Measurements from ENCODE around the gene PCSK5. TPM values are rescaled to one million over a fixed set of nuclear protein-coding genes. Genes with fewer than 3 reads are reported as not detected.
"Not testable (repeated sequence)": the region's sequence is repeated elsewhere in the genome, so short reads cannot be mapped to it uniquely, and the experiment has no call there.

The PCSK5 gene
- total and polyA plus RNA-seq, 5 donors, result 2.6 to 7.6 (median 5.6) TPM

GRCh38 chr9:76352026-76352620 is 461.6 kb downstream of the PCSK5 start:
- DNase-seq (no peak), ATAC-seq (no peak)
- 70% methylated on average over 4 of the region's 4 CpGs for WGBS
- intact Hi-C loops (cut with DNase I), result no loop called here
- Histone ChIP-seq H3K27me3 (ENCODE audit: control insufficient read depth, insufficient read depth) (no peaks in the 10 kb centered on the region), H3K4me3 (ENCODE audit: low read length) (no peak overlapping the region), H3K4me1 (ENCODE audit: control insufficient read depth, insufficient read depth, low read length) (no peaks in the 10 kb centered on the region), H3K27ac (ENCODE audit: low read length) (no peak overlapping the region), H3K9me3 (ENCODE audit: control insufficient read depth, low read length) (no peaks in the 10 kb centered on the region)

- intact Hi-C loops (cut with DNase I), result no loop called here
- DNase-seq (no peak), ATAC-seq (no peak)
- Histone ChIP-seq H3K27ac (ENCODE audit: low read length) (no peak overlapping the region), H3K4me1 (ENCODE audit: control insufficient read depth, insufficient read depth, low read length) (no peaks in the 10 kb centered on the region), H3K4me3 (ENCODE audit: low read length) (no peak overlapping the region), H3K9me3 (ENCODE audit: control insufficient read depth, low read length) (no peaks in the 10 kb centered on the region), H3K27me3 (ENCODE audit: control insufficient read depth, insufficient read depth) (no peaks in the 10 kb centered on the region)
- 67% methylated on average over 5 of the region's 5 CpGs for WGBS
Observed at GRCh38 chr9:76353280-76353679, 462.8 kb downstream of the PCSK5 start.

GRCh38 chr9:76354221-76354620 is 463.7 kb downstream of the PCSK5 start:
- ATAC-seq (no peak), DNase-seq (no peak)
- H3K4me3 ChIP-seq (ENCODE audit: low read length), result no peak overlapping the region
- no peak overlapping the region for H3K27ac ChIP-seq (ENCODE audit: low read length)
- intact Hi-C loops (cut with DNase I), result no loop called here
- 78% methylated on average over 3 of the region's 3 CpGs for WGBS
- H3K9me3 ChIP-seq (ENCODE audit: control insufficient read depth, low read length), result no peaks in the 10 kb centered on the region
- no peaks in the 10 kb centered on the region for H3K4me1 ChIP-seq (ENCODE audit: control insufficient read depth, insufficient read depth, low read length)
- no peaks in the 10 kb centered on the region for H3K27me3 ChIP-seq (ENCODE audit: control insufficient read depth, insufficient read depth)

- 84% methylated on average over 6 of the region's 6 CpGs for WGBS
- H3K4me3 ChIP-seq (ENCODE audit: low read length), result no peak overlapping the region
- H3K9me3 ChIP-seq (ENCODE audit: control insufficient read depth, low read length), result no peaks in the 10 kb centered on the region
- intact Hi-C loops (cut with DNase I), result no loop called here
- ATAC-seq (no peak), DNase-seq (no peak)
- H3K4me1 ChIP-seq (ENCODE audit: control insufficient read depth, insufficient read depth, low read length), result no peaks in the 10 kb centered on the region
- H3K27ac ChIP-seq (ENCODE audit: low read length), result no peak overlapping the region
- no peaks in the 10 kb centered on the region for H3K27me3 ChIP-seq (ENCODE audit: control insufficient read depth, insufficient read depth)
Observed at GRCh38 chr9:76355886-76356285, 465.4 kb downstream of the PCSK5 start.

GRCh38 chr9:76357555-76357954 is 467.1 kb downstream of the PCSK5 start:
- 61% methylated on average over 1 of the region's 1 CpG for WGBS
- no peak overlapping the region for H3K4me3 ChIP-seq (ENCODE audit: low read length)
- intact Hi-C loops (cut with DNase I), result no loop called here
- H3K4me1 ChIP-seq (ENCODE audit: control insufficient read depth, insufficient read depth, low read length), result no peaks in the 10 kb centered on the region
- ATAC-seq (no peak), DNase-seq (no peak)
- H3K9me3 ChIP-seq (ENCODE audit: control insufficient read depth, low read length), result no peaks in the 10 kb centered on the region
- H3K27ac ChIP-seq (ENCODE audit: low read length), result no peak overlapping the region
- H3K27me3 ChIP-seq (ENCODE audit: control insufficient read depth, insufficient read depth), result no peaks in the 10 kb centered on the region

- Histone ChIP-seq H3K27me3 (ENCODE audit: control insufficient read depth, insufficient read depth) (no peaks in the 10 kb centered on the region), H3K9me3 (ENCODE audit: control insufficient read depth, low read length) (no peaks in the 10 kb centered on the region), H3K27ac (ENCODE audit: low read length) (no peak overlapping the region), H3K4me1 (ENCODE audit: control insufficient read depth, insufficient read depth, low read length) (no peaks in the 10 kb centered on the region), H3K4me3 (ENCODE audit: low read length) (no peak overlapping the region)
- 93% methylated on average over 10 of the region's 10 CpGs for WGBS
- DNase-seq (no peak), ATAC-seq (no peak)
- intact Hi-C loops (cut with DNase I), result no loop called here
Observed at GRCh38 chr9:76358628-76359280, 468.3 kb downstream of the PCSK5 start.

- no peaks in the 10 kb centered on the region for H3K27me3 ChIP-seq (ENCODE audit: control insufficient read depth, insufficient read depth)
- intact Hi-C loops (cut with DNase I), result no loop called here
- DNase-seq, result no peak
- no peaks in the 10 kb centered on the region for H3K4me1 ChIP-seq (ENCODE audit: control insufficient read depth, insufficient read depth, low read length)
- no peak overlapping the region for H3K27ac ChIP-seq (ENCODE audit: low read length)
- WGBS, result 76% methylated on average over 4 of the region's 4 CpGs
- no peak for ATAC-seq
- no peaks in the 10 kb centered on the region for H3K9me3 ChIP-seq (ENCODE audit: control insufficient read depth, low read length)
- H3K4me3 ChIP-seq (ENCODE audit: low read length), result no peak overlapping the region
Observed at GRCh38 chr9:76359365-76359764, 468.9 kb downstream of the PCSK5 start.

- no peaks in the 10 kb centered on the region for H3K27me3 ChIP-seq (ENCODE audit: control insufficient read depth, insufficient read depth)
- DNase-seq (no peak), ATAC-seq (no peak)
- 77% methylated on average over 2 of the region's 2 CpGs for WGBS
- no peaks in the 10 kb centered on the region for H3K9me3 ChIP-seq (ENCODE audit: control insufficient read depth, low read length)
- no peaks in the 10 kb centered on the region for H3K4me1 ChIP-seq (ENCODE audit: control insufficient read depth, insufficient read depth, low read length)
- H3K4me3 ChIP-seq (ENCODE audit: low read length), result no peak overlapping the region
- no peak overlapping the region for H3K27ac ChIP-seq (ENCODE audit: low read length)
- intact Hi-C loops (cut with DNase I), result no loop called here
Observed at GRCh38 chr9:76359766-76360165, 469.3 kb downstream of the PCSK5 start.

- 80% methylated on average over 16 of the region's 16 CpGs for WGBS
- H3K27ac ChIP-seq (ENCODE audit: low read length); H3K27me3 ChIP-seq (ENCODE audit: control insufficient read depth, insufficient read depth); H3K4me1 ChIP-seq (ENCODE audit: control insufficient read depth, insufficient read depth, low read length); H3K9me3 ChIP-seq (ENCODE audit: control insufficient read depth, low read length); H3K4me3 ChIP-seq (ENCODE audit: low read length); DNase-seq; ATAC-seq; intact Hi-C loops (cut with DNase I): not testable (repeated sequence)
Observed at GRCh38 chr9:76362332-76363031, 472.0 kb downstream of the PCSK5 start.

GRCh38 chr9:76363032-76363395 is 472.5 kb downstream of the PCSK5 start:
- no peaks in the 10 kb centered on the region for H3K4me1 ChIP-seq (ENCODE audit: control insufficient read depth, insufficient read depth, low read length)
- 85% methylated on average over 3 of the region's 3 CpGs for WGBS
- intact Hi-C loops (cut with DNase I), result no loop called here
- no peaks in the 10 kb centered on the region for H3K9me3 ChIP-seq (ENCODE audit: control insufficient read depth, low read length)
- no peak overlapping the region for H3K27ac ChIP-seq (ENCODE audit: low read length)
- DNase-seq (no peak), ATAC-seq (no peak)
- H3K4me3 ChIP-seq (ENCODE audit: low read length), result no peak overlapping the region
- no peaks in the 10 kb centered on the region for H3K27me3 ChIP-seq (ENCODE audit: control insufficient read depth, insufficient read depth)

GRCh38 chr9:76365028-76365427 is 474.6 kb downstream of the PCSK5 start:
- DNase-seq, result no peak
- peak; percentile 52 to 67 for ATAC-seq
- WGBS, result 54% methylated on average over 1 of the region's 1 CpG

More at GRCh38 chr9:76365028-76365427, 474.6 kb downstream of the PCSK5 start:
- no peak overlapping the region for H3K27ac ChIP-seq (ENCODE audit: low read length)
- H3K4me1 ChIP-seq (ENCODE audit: control insufficient read depth, insufficient read depth, low read length), result no peaks in the 10 kb centered on the region
- H3K4me3 ChIP-seq (ENCODE audit: low read length), result no peak overlapping the region
- intact Hi-C loops (cut with DNase I), result no loop called here
- no peaks in the 10 kb centered on the region for H3K9me3 ChIP-seq (ENCODE audit: control insufficient read depth, low read length)
- H3K27me3 ChIP-seq (ENCODE audit: control insufficient read depth, insufficient read depth), result no peaks in the 10 kb centered on the region

Data from right cardiac atrium (tissue), 5 donors.